T-cell (primary cell): ENCODE results near the gene KCNG2. TPM values are rescaled to one million over a fixed set of nuclear protein-coding genes. Genes with fewer than 3 reads are reported as not detected.

Experiments
- ATAC-seq, 4 experiments: fragments of 200-7000 bp in 3 of 4; fragments of 150-1000 bp in 1 of 4; cut with Tn5 transposase; replicated peaks in 1 of 4; 1 replicate in 3 of 4; 2 replicates in 1 of 4; pipeline ENCODE4 v1.10.0; 2021; ENCODE audit warnings: moderate library complexity in 3 of 4, mild to moderate bottlenecking in 2 of 4, moderate number of reproducible peaks in 1 of 4
- CTCF ChIA-PET, 2 donors: fragments of 300-600 bp; sonication (Branson Sonifier 250); formaldehyde crosslinking; loops; one replicate each; lab custom pipeline; 2022; ENCODE audit warnings: antibody characterized with exemption in 2 of 2; lab: Charles Lee
- POLR2A ChIA-PET, 2 donors: fragments of 300-600 bp; sonication (Branson Sonifier 250); formaldehyde crosslinking; loops; one replicate each; lab custom pipeline; 2022; ENCODE audit warnings: antibody characterized with exemption in 2 of 2; lab: Charles Lee
- DNase-seq, 35 experiments: peaks; one replicate each; pipeline versions ENCODE4 v3.0.0 to v3.0.0-alpha.2; 2013 to 2023
- H3K27ac ChIP-seq: one replicate; pipeline ENCODE4 v1.5.1; 2013; ENCODE audit warnings: low read length
- H3K27me3 ChIP-seq, 2 experiments: replicated peaks in 1 of 2; 1 replicate in 1 of 2; 2 replicates in 1 of 2; pipeline versions ENCODE4 v1.6.1 to v1.7.0; 2013; ENCODE audit warnings: low read length in 1 of 2, mixed read lengths in 1 of 2; ENCODE audit not compliant: control insufficient read depth in 2 of 2, insufficient read depth in 2 of 2; ENCODE audit errors: extremely low read depth in 1 of 2
- H3K36me3 ChIP-seq, 2 donors: 1 replicate in 1 of 2; 2 replicates in 1 of 2; pipeline versions ENCODE4 v1.6.1 to v1.7.0; 2013; ENCODE audit warnings: low read length in 1 of 2; ENCODE audit not compliant: control insufficient read depth in 2 of 2, insufficient read depth in 1 of 2; ENCODE audit errors: extremely low read depth in 1 of 2
- H3K4me1 ChIP-seq, 2 experiments: 1 replicate in 1 of 2; 2 replicates in 1 of 2; pipeline versions ENCODE4 v1.6.1 to v1.7.0; 2013; ENCODE audit warnings: low read length in 2 of 2, mixed read lengths in 1 of 2; ENCODE audit not compliant: insufficient read depth in 2 of 2, control insufficient read depth in 1 of 2; ENCODE audit errors: extremely low read depth in 1 of 2
- H3K4me3 ChIP-seq, 2 donors: 1 replicate in 1 of 2; 2 replicates in 1 of 2; pipeline versions ENCODE4 v1.5.1 to v1.7.0; 2013; ENCODE audit warnings: mild to moderate bottlenecking in 2 of 2, low read length in 1 of 2, moderate library complexity in 1 of 2; ENCODE audit not compliant: control insufficient read depth in 1 of 2; ENCODE audit errors: extremely low read depth in 1 of 2
- H3K9me3 ChIP-seq: 2 replicates; pipeline ENCODE4 v1.7.0; 2013
- H3K27ac Mint-ChIP-seq, 2 donors: one replicate each; pipeline ENCODE4 v1.8.0; 2020 to 2021; ENCODE audit warnings: mild to moderate bottlenecking in 2 of 2, mixed read lengths in 2 of 2
- H3K27me3 Mint-ChIP-seq, 2 donors: one replicate each; pipeline ENCODE4 v1.8.0; 2021 to 2022; ENCODE audit warnings: mixed read lengths in 2 of 2
- H3K36me3 Mint-ChIP-seq: one replicate; pipeline ENCODE4 v1.8.0; 2021; ENCODE audit warnings: mixed read lengths
- H3K4me1 Mint-ChIP-seq, 3 donors: one replicate each; pipeline ENCODE4 v1.8.0; 2020 to 2022; ENCODE audit warnings: mixed read lengths in 3 of 3, mild to moderate bottlenecking in 1 of 3
- H3K4me3 Mint-ChIP-seq, 3 donors: one replicate each; pipeline ENCODE4 v1.8.0; 2020 to 2022; ENCODE audit warnings: mild to moderate bottlenecking in 3 of 3, mixed read lengths in 3 of 3, moderate library complexity in 3 of 3
- H3K9me3 Mint-ChIP-seq, 3 donors: one replicate each; pipeline ENCODE4 v1.8.0; 2020 to 2022; ENCODE audit warnings: mixed read lengths in 3 of 3
- WGBS: methylation state at CpG from one replicate; pipeline ENCODE4 v1.1.5; 2013; ENCODE audit warnings: missing lambda C conversion rate; ENCODE audit not compliant: insufficient coverage; 5-methylcytosine and 5-hydroxymethylcytosine counted together
- total RNA-seq, 35 experiments: library from RNA in 6 of 35; stranded (reverse) in 6 of 35; fragments of 120-200 nt in 1 of 35; gene quantifications; one replicate each; pipeline versions ENCODE4 v1.2.1 to v1.2.4 and lab custom pipeline; 2013 to 2026

KCNG2 gene
- total RNA-seq, 5 donors from 2014 or later (not counting 1 experiment from before 2014, with no cell fraction given), result not detected

GRCh38 chr18:79816981-79817606 lies 19.4 kb downstream of the KCNG2 start:
- H3K4me1 ChIP-seq, result no peaks in the 10 kb centered on the region
- ATAC-seq (no peak), DNase-seq (no peak)
- no peaks in the 10 kb centered on the region for H3K36me3 Mint-ChIP-seq
- peaks cover 2 to 11% of the 10 kb centered on the region in 2 donors for H3K27me3 Mint-ChIP-seq
- WGBS, result 92% methylated on average over 17 of the region's 18 CpGs
- H3K27ac ChIP-seq, result no peak overlapping the region
- no peaks in the 10 kb centered on the region for H3K36me3 ChIP-seq
- no peak overlapping the region for H3K4me3 ChIP-seq
- POLR2A ChIA-PET, result no interaction called here
- CTCF ChIA-PET, result no interaction called here
- peaks cover 6 to 10% (median 8%) of the 10 kb centered on the region in 3 donors for H3K4me1 Mint-ChIP-seq
- no peaks in the 10 kb centered on the region for H3K9me3 ChIP-seq
- H3K4me3 Mint-ChIP-seq, result no peak overlapping the region
- H3K27ac Mint-ChIP-seq, result no peak overlapping the region
- peaks cover 0 to 15% of the 10 kb centered on the region in 2 experiments for H3K27me3 ChIP-seq
- no peaks in the 10 kb centered on the region for H3K9me3 Mint-ChIP-seq

- no peak overlapping the region for H3K27ac Mint-ChIP-seq
- no peak for ATAC-seq
- H3K36me3 Mint-ChIP-seq, result no peaks in the 10 kb centered on the region
- no peaks in the 10 kb centered on the region for H3K9me3 ChIP-seq
- ChIA-PET POLR2A (no interaction called here), CTCF (no interaction called here)
- peaks cover 6 to 10% (median 8%) of the 10 kb centered on the region in 3 donors for H3K4me1 Mint-ChIP-seq
- H3K4me1 ChIP-seq, result no peaks in the 10 kb centered on the region
- WGBS, result 89% methylated on average over 2 of the region's 8 CpGs
- no peaks in the 10 kb centered on the region for H3K9me3 Mint-ChIP-seq
- no peak overlapping the region for H3K4me3 Mint-ChIP-seq
- no peaks in the 10 kb centered on the region for H3K36me3 ChIP-seq
- DNase-seq, result no peak
- no peak overlapping the region for H3K27ac ChIP-seq
- no peak overlapping the region for H3K4me3 ChIP-seq
- H3K27me3 Mint-ChIP-seq, result peaks cover 2 to 10% of the 10 kb centered on the region in 2 donors
- peaks cover 0 to 18% of the 10 kb centered on the region in 2 experiments for H3K27me3 ChIP-seq
These were observed 19.9 kb downstream of the KCNG2 start for GRCh38 chr18:79817607-79817998.

- Histone ChIP-seq H3K9me3 (no peaks in the 10 kb centered on the region), H3K27ac (no peak overlapping the region), H3K36me3 (no peaks in the 10 kb centered on the region), H3K27me3 (peaks cover 0 to 18% of the 10 kb centered on the region in 2 experiments), H3K4me1 (no peaks in the 10 kb centered on the region), H3K4me3 (no peak overlapping the region)
- CTCF ChIA-PET, result no interaction called here
- Mint-ChIP-seq H3K9me3 (no peaks in the 10 kb centered on the region), H3K36me3 (no peaks in the 10 kb centered on the region), H3K27me3 (peaks cover 3 to 10% of the 10 kb centered on the region in 2 donors), H3K27ac (no peak overlapping the region), H3K4me3 (no peak overlapping the region), H3K4me1 (peaks cover 6 to 10% (median 8%) of the 10 kb centered on the region in 3 donors)
- POLR2A ChIA-PET, result no interaction called here
- no peak for ATAC-seq
- no peak for DNase-seq
- WGBS, result 85% methylated on average over 12 of the region's 14 CpGs
These were observed 20.3 kb downstream of the KCNG2 start for GRCh38 chr18:79818036-79818435.

GRCh38 chr18:79818631-79819030 lies 20.9 kb downstream of the KCNG2 start:
- no peaks in the 10 kb centered on the region for H3K36me3 ChIP-seq
- no peak overlapping the region for H3K4me3 ChIP-seq
- Mint-ChIP-seq H3K4me3 (no peak overlapping the region), H3K27me3 (peaks cover 5 to 6% of the 10 kb centered on the region in 2 donors), H3K9me3 (no peaks in the 10 kb centered on the region), H3K36me3 (no peaks in the 10 kb centered on the region), H3K27ac (no peak overlapping the region), H3K4me1 (peaks cover 6 to 10% (median 8%) of the 10 kb centered on the region in 3 donors)
- no peak for ATAC-seq
- no peaks in the 10 kb centered on the region for H3K9me3 ChIP-seq
- H3K27me3 ChIP-seq, result peaks cover 0 to 18% of the 10 kb centered on the region in 2 experiments
- CTCF ChIA-PET, result no interaction called here
- no peak overlapping the region for H3K27ac ChIP-seq
- 86% methylated on average over 18 of the region's 18 CpGs for whole genome bisulfite sequencing
- H3K4me1 ChIP-seq, result no peaks in the 10 kb centered on the region
- no peak for DNase-seq
- POLR2A ChIA-PET, result no interaction called here

GRCh38 chr18:79819064-79819967 lies 21.6 kb downstream of the KCNG2 start:
- no peaks in the 10 kb centered on the region for H3K9me3 ChIP-seq
- 69% methylated on average over 23 of the region's 26 CpGs for WGBS
- H3K27me3 ChIP-seq, result peaks cover 0 to 18% of the 10 kb centered on the region in 2 experiments
- ChIA-PET POLR2A (no interaction called here), CTCF (no interaction called here)
- H3K4me1 ChIP-seq, result no peaks in the 10 kb centered on the region
- H3K4me3 ChIP-seq, result no peak overlapping the region
- H3K9me3 Mint-ChIP-seq, result no peaks in the 10 kb centered on the region
- H3K36me3 Mint-ChIP-seq, result no peaks in the 10 kb centered on the region
- no peak for ATAC-seq
- peak overlapping the region in 1 of 3 donors; percentile 44 for H3K4me3 Mint-ChIP-seq
- no peaks in the 10 kb centered on the region for H3K36me3 ChIP-seq
- DNase-seq, result no peak
- peaks cover 6 to 10% (median 8%) of the 10 kb centered on the region in 3 donors for H3K4me1 Mint-ChIP-seq
- no peak overlapping the region for H3K27ac Mint-ChIP-seq
- H3K27me3 Mint-ChIP-seq, result peaks cover 6% of the 10 kb centered on the region in 2 donors
- no peak overlapping the region for H3K27ac ChIP-seq

- no peaks in the 10 kb centered on the region for H3K4me1 ChIP-seq
- DNase-seq, result peak in 1 of 35 experiments; percentile 29
- no peak overlapping the region for H3K27ac ChIP-seq
- H3K27me3 ChIP-seq, result peaks cover 0 to 18% of the 10 kb centered on the region in 2 experiments
- no peaks in the 10 kb centered on the region for H3K36me3 Mint-ChIP-seq
- no peaks in the 10 kb centered on the region for H3K36me3 ChIP-seq
- H3K4me1 Mint-ChIP-seq, result peaks cover 6 to 10% (median 8%) of the 10 kb centered on the region in 3 donors
- peak overlapping the region in 1 of 3 donors; percentile 44 for H3K4me3 Mint-ChIP-seq
- no peak overlapping the region for H3K27ac Mint-ChIP-seq
- no peaks in the 10 kb centered on the region for H3K9me3 Mint-ChIP-seq
- peaks cover 6 to 7% of the 10 kb centered on the region in 2 donors for H3K27me3 Mint-ChIP-seq
- CTCF ChIA-PET, result no interaction called here
- H3K4me3 ChIP-seq, result no peak overlapping the region
- H3K9me3 ChIP-seq, result no peaks in the 10 kb centered on the region
- POLR2A ChIA-PET, result no interaction called here
- peak in 2 of 4 experiments; percentile 23 to 35 for ATAC-seq
- WGBS, result 29% methylated on average over 10 of the region's 14 CpGs
These were observed 22.2 kb downstream of the KCNG2 start for GRCh38 chr18:79819968-79820351.
